Transverse colon (tissue), 3 donors: ENCODE measurements around the gene PIK3CG.

Experiments used
- CTCF ChIP-seq, 5 experiments: fragments of 200-600 bp in 3 of 5; fragments of 450-650 bp in 2 of 5; sonication (generic) in 3 of 5; IDR thresholded peaks; 1 replicate in 2 of 5; 2 replicates in 3 of 5; pipeline ENCODE4 v1.5.1; 2016 to 2017; ENCODE audit warnings: antibody characterized with exemption in 5 of 5, inconsistent platforms in 3 of 5, mild to moderate bottlenecking in 2 of 5, moderate library complexity in 1 of 5
- POLR2A ChIP-seq: fragments of 450-650 bp; IDR thresholded peaks from one replicate; pipeline ENCODE4 v1.6.1; 2016; ENCODE audit warnings: antibody characterized with exemption, mild to moderate bottlenecking, moderate library complexity

DNA sequence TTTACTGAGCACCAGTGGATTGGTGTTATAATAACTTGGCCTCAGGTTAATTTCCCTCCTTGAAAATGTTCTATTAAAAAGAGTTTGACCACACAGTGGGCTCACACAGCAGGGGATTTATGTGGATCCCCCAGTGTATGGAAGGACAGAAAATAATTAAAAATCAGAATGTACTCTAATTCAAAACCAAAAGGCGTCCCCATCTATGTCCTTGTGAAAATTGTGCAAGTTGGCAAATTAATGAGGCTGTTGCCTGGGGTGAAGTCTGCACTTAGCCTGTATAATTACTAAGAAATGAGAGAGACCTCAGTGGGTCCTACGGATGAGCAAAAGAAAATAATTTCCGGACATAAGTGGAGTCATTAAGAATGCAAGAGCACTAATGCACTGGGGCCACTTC is 31.1 kb downstream of the PIK3CG start:
- no peak for TF ChIP-seq CTCF (IDR thresholded peaks at IDR 0.05)
- TF ChIP-seq POLR2A, result no peak
